Adrenal gland (tissue), 12 donors: ENCODE results near the gene TK2. TPM values are rescaled to one million over a fixed set of nuclear protein-coding genes. Genes with fewer than 3 reads are reported as not detected.

Experiments
- DNase-seq, 7 donors: peaks; one replicate each; pipeline ENCODE4 v3.0.0-alpha.2; 2019 to 2020
- H3K27ac ChIP-seq, 5 donors: fragments of 200-600 bp; sonication (generic) in 4 of 5; 1 replicate in 3 of 5; 2 replicates in 2 of 5; pipeline versions ENCODE4 v1.5.1 to v1.8.0; 2016 to 2020; ENCODE audit warnings: mild to moderate bottlenecking in 1 of 5
- H3K27me3 ChIP-seq: fragments of 200-600 bp; 2 replicates; pipeline ENCODE4 v1.8.0; 2021
- H3K36me3 ChIP-seq, 2 donors: fragments of 200-600 bp; replicated peaks in 1 of 2; 1 replicate in 1 of 2; 2 replicates in 1 of 2; pipeline versions ENCODE4 v1.5.1 to v1.8.0; 2018 to 2022
- H3K4me1 ChIP-seq, 2 donors: fragments of 200-600 bp; replicated peaks in 1 of 2; 1 replicate in 1 of 2; 2 replicates in 1 of 2; pipeline versions ENCODE4 v1.5.1 to v1.8.0; 2018 to 2021
- H3K4me3 ChIP-seq, 4 donors: fragments of 200-600 bp; sonication (generic) in 3 of 4; one replicate each; pipeline ENCODE4 v1.5.1; 2016 to 2018
- H3K9me3 ChIP-seq, 3 donors: fragments of 200-600 bp; sonication (generic) in 1 of 3; replicated peaks in 1 of 3; 1 replicate in 2 of 3; 2 replicates in 1 of 3; pipeline versions ENCODE4 v1.5.1 to v1.8.0; 2016 to 2021
- POLR2A ChIP-seq, 2 donors: fragments of 450-650 bp; IDR thresholded peaks; one replicate each; pipeline ENCODE4 v1.6.1; 2017; ENCODE audit warnings: antibody characterized with exemption in 2 of 2, mild to moderate bottlenecking in 2 of 2, moderate library complexity in 1 of 2
- WGBS, 4 donors: extraction: QIAGEN DNeasy Blood & Tissue Kit in 2 of 4; methylation state at CpG; one replicate each; pipeline versions ENCODE4 v1.1.5 to v1.1.7; 2013 to 2017; 5-methylcytosine and 5-hydroxymethylcytosine counted together
- intact Hi-C, 2 donors: fragments of 100-400 bp; cut with DNase I; formaldehyde crosslinking; loops; one replicate each; pipeline versions ENCODE4 v1.14.1 to v1.15.0; 2022 to 2023
- polyA plus RNA-seq, 3 donors: library from polyadenylated mRNA; stranded (reverse); fragments of 200-250 nt in 2 of 3; fragments of 350-450 nt in 1 of 3; fragmentation: Illumina TruSeq in 1 of 3; extraction: RNeasy Lipid Tissue Mini Kit (QIAGEN cat#74804) in 1 of 3; gene quantifications; one replicate each; pipeline ENCODE4 v1.2.3, GENCODE V29; 2013 to 2014
- total RNA-seq, 9 donors: library from RNA; depleted of rRNA in 4 of 9; stranded (reverse); fragments of >200 nt in 4 of 9; fragments of 120-200 nt in 1 of 9; fragmentation: NEBNext Ultra II Directional in 1 of 9; extraction: Animal tissue kit (Norgen Biotek cat#: 25700) in 1 of 9; gene quantifications; one replicate each; pipeline versions ENCODE4 v1.1.0 to v1.2.4, GENCODE V29; 2013 to 2023
- TF ChIP-seq, protein P1 (sequence below), 6 experiments: fragments of 450-650 bp in 4 of 6; fragments of 200-600 bp in 2 of 6; sonication (generic) in 1 of 6; IDR thresholded peaks; 1 replicate in 5 of 6; 2 replicates in 1 of 6; pipeline versions ENCODE4 v1.5.1 to v1.8.0; 2016 to 2021; ENCODE audit warnings: antibody characterized with exemption in 6 of 6, mild to moderate bottlenecking in 2 of 6, moderate library complexity in 1 of 6
- donor health status: healthy with polysubstance abuse.
- donor health status: Bipolar disorder and iron deficiency.
- donor health status: DM: yes; HTN: yes; CAD: no.
- donor health status: DM: no; HTN: no; CAD: no.
- donor health status: DM: no; HTN: no; CAD: no.
- donor health status: DM: yes; HTN: yes; CAD: no.

The TK2 gene
- total and polyA plus RNA-seq, 12 donors = 24.9 to 78.9 (median 59.3) TPM

DNA sequence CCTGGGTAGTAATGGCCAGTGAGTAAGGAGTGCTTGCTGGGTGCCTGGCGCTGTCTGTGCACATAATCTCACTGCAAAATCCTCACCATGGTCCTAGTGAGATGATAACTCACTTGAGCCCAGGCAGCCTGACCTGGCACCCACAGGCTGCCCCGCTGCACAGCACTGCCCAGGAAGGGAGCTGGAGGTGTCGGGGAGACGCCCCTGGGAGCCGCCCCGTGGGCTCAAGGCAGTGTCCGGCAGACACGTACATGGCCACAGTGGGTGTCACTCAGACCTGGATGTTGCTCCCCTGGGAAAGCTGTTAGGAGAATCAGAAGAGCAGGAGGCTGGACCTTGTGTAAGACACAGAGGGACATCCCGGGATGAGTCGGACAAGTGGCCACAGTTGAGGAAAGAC, 78.7 kb downstream of the TK2 start:
- Histone ChIP-seq H3K36me3 (no peaks in the 10 kb centered on the region), H3K4me1 (no peaks in the 10 kb centered on the region), H3K9me3 (no peaks in the 10 kb centered on the region), H3K4me3 (no peak overlapping the region), H3K27ac (no peak overlapping the region), H3K27me3 (peaks cover 4% of the 10 kb centered on the region)
- no peak for TF ChIP-seq POLR2A (IDR thresholded peaks at IDR 0.05)
- TF ChIP-seq, protein P1, sequence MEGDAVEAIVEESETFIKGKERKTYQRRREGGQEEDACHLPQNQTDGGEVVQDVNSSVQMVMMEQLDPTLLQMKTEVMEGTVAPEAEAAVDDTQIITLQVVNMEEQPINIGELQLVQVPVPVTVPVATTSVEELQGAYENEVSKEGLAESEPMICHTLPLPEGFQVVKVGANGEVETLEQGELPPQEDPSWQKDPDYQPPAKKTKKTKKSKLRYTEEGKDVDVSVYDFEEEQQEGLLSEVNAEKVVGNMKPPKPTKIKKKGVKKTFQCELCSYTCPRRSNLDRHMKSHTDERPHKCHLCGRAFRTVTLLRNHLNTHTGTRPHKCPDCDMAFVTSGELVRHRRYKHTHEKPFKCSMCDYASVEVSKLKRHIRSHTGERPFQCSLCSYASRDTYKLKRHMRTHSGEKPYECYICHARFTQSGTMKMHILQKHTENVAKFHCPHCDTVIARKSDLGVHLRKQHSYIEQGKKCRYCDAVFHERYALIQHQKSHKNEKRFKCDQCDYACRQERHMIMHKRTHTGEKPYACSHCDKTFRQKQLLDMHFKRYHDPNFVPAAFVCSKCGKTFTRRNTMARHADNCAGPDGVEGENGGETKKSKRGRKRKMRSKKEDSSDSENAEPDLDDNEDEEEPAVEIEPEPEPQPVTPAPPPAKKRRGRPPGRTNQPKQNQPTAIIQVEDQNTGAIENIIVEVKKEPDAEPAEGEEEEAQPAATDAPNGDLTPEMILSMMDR (IDR thresholded peaks at IDR 0.05) = no peak
- WGBS, 4 donors = 90 to 94% (median 92%) methylated on average over 2 to 10 of the region's 10 CpGs
- intact Hi-C loops = loop anchor here in 1 of 2 donors (10.0 kb wide), 1 partner anchor 134 kb away; the partner anchor contains the start of gene CMTM3
- no peak for DNase-seq

DNA sequence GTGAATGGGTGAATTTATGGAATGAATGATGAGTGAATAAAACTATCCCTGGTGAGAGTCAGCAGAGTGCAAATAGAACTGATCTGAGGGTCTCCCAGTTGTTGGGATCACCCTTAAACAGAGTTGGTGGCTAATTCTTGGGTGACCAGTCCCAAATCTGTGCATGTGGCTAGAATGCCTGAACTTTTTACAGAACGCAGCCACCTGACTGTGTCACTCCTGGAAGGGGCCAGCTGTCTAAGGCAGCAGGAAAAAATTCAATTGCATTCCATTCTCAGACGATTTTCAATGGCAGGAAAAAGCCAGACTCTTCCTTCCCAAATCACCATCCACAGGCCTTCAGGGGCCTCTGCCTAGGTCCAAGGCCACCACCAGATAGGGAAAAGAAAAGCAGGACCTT, 79.4 kb downstream of the TK2 start:
- H3K27ac ChIP-seq = no peak overlapping the region
- DNase-seq = no peak
- TF ChIP-seq, protein P1 (IDR thresholded peaks at IDR 0.05) = no peak
- TF ChIP-seq POLR2A (IDR thresholded peaks at IDR 0.05) = no peak
- H3K9me3 ChIP-seq = no peaks in the 10 kb centered on the region
- H3K4me1 ChIP-seq = no peaks in the 10 kb centered on the region
- intact Hi-C loops = loop anchor here in 1 of 2 donors (10.0 kb wide), 1 partner anchor 134 kb away; the partner anchor contains the start of gene CMTM3
- no peak overlapping the region for H3K4me3 ChIP-seq
- peaks cover 4% of the 10 kb centered on the region for H3K27me3 ChIP-seq
- H3K36me3 ChIP-seq = no peaks in the 10 kb centered on the region
- WGBS, 4 donors = 52 to 73% (median 69%) methylated on average over 2 of the region's 2 CpGs

DNA sequence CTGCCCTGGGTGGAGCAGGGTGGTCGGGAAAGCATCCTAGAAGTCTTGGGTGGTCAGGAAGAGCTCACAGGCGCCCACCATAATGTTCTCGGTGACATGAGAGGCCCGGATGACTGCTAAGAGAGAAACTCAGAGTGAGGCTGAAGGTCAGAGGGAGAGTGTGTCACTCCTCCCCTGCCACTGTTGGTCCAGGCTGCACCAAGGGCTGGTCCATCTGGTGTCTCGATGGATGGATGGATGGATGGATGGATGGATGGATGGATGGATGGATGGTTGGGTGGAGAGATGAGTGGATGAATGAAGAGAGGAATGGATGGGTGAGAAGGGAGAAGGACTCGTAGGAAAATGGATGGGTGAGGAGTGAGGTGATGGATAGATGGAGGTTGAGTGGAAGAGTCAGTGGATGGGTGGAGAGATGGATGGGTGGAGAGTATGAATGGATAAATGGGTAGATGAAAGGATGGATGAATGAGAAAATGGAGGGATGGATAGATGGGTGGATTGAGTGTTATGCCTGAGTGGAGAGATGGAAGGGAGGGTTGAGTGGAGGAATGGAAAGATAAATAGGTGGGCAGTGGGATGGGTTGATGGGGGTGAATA, 79.9 kb downstream of the TK2 start:
- Histone ChIP-seq H3K4me1 (no peaks in the 10 kb centered on the region), H3K9me3 (no peaks in the 10 kb centered on the region), H3K27me3 (peaks cover 4% of the 10 kb centered on the region), H3K27ac (no peak overlapping the region), H3K36me3 (no peaks in the 10 kb centered on the region), H3K4me3 (no peak overlapping the region)
- WGBS, 4 donors = 75 to 89% (median 83%) methylated on average over 6 of the region's 6 CpGs
- TF ChIP-seq POLR2A (IDR thresholded peaks at IDR 0.05) = no peak
- TF ChIP-seq, protein P1 (IDR thresholded peaks at IDR 0.05) = no peak
- no peak for DNase-seq
- intact Hi-C loops = loop anchor here in 1 of 2 donors (10.0 kb wide), 1 partner anchor 135 kb away; the partner anchor contains the start of gene CMTM3

DNA sequence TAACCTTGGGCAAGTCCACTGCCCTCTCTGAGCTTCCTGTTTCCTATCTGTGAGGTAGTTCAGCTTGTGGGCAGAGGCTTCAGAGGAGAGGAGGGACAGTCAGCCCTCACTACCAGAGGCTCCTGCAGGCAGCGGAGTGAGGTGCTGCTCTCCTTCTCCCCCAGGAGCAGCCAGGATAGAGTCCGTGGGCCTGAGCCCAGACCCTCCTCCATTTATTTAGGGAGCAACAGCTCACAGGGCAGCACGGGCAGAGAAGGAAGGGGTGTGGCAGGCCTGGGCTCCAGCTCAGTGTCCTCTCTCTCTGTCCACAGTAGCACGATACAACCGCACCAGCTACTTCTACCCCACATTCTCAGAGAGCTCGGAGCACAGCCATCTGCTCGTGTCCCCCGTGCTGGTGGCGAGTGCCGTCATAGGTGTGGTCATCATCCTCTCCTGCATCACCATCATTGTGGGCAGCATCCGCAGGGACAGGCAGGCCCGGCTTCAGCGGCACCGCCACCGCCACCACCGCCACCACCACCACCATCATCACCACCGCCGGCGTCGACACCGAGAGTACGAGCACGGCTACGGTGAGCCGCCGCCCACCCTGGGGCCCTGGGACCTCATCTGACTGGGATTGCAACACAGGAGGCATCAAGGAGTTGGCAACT, 80.5 kb downstream of the TK2 start:
- Histone ChIP-seq H3K9me3 (no peaks in the 10 kb centered on the region), H3K36me3 (no peaks in the 10 kb centered on the region), H3K27me3 (peaks cover 4% of the 10 kb centered on the region), H3K27ac (no peak overlapping the region), H3K4me1 (no peaks in the 10 kb centered on the region), H3K4me3 (no peak overlapping the region)
- no peak for TF ChIP-seq POLR2A (IDR thresholded peaks at IDR 0.05)
- TF ChIP-seq, protein P1 (IDR thresholded peaks at IDR 0.05) = no peak
- intact Hi-C loops = no loop called here
- WGBS, 4 donors = 91 to 99% (median 94%) methylated on average over 10 to 26 of the region's 26 CpGs
- no peak for DNase-seq
